Prostate gland (tissue), 2 donors: ENCODE measurements around the gene CENPA.

Experiments
- POLR2A ChIP-seq: fragments of 450-650 bp; IDR thresholded peaks from one replicate; pipeline ENCODE4 v1.6.1; 2016; ENCODE audit warnings: antibody characterized with exemption, mild to moderate bottlenecking
- TF ChIP-seq, protein P1 (sequence below), 4 experiments: fragments of 200-600 bp in 2 of 4; fragments of 450-650 bp in 2 of 4; sonication (generic) in 2 of 4; IDR thresholded peaks; 1 replicate in 3 of 4; 2 replicates in 1 of 4; pipeline ENCODE4 v1.5.1; 2016 to 2019; ENCODE audit warnings: antibody characterized with exemption in 4 of 4, mild to moderate bottlenecking in 2 of 4, moderate library complexity in 2 of 4

DNA sequence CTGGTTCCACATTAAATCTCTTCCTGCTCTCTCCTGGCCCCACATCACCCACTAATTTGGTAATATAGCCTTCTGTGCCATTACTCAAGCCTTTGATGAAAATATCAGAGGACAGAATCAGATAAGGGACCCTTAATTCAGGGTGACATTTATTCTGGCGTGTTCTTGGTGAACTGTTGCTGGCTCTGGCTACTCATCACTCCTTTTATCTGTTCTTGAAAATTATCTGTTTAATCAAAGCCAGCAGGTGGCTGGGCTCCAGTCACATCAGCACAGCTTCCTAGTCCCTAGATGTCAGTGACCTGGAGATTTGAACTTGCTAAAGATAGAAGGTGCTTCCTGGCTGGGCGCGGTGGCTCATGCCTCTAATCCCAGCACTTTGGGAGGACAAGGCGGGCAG is 48.6 kb upstream of the CENPA start:
- TF ChIP-seq, protein P1, sequence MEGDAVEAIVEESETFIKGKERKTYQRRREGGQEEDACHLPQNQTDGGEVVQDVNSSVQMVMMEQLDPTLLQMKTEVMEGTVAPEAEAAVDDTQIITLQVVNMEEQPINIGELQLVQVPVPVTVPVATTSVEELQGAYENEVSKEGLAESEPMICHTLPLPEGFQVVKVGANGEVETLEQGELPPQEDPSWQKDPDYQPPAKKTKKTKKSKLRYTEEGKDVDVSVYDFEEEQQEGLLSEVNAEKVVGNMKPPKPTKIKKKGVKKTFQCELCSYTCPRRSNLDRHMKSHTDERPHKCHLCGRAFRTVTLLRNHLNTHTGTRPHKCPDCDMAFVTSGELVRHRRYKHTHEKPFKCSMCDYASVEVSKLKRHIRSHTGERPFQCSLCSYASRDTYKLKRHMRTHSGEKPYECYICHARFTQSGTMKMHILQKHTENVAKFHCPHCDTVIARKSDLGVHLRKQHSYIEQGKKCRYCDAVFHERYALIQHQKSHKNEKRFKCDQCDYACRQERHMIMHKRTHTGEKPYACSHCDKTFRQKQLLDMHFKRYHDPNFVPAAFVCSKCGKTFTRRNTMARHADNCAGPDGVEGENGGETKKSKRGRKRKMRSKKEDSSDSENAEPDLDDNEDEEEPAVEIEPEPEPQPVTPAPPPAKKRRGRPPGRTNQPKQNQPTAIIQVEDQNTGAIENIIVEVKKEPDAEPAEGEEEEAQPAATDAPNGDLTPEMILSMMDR (IDR thresholded peaks at IDR 0.05) = no peak
- TF ChIP-seq POLR2A = no peak
